Eye (tissue), 1 donor: ENCODE data around the gene KIF26B.

Source experiments
- DNase-seq: peaks from one replicate; pipeline ENCODE4 v3.0.0-alpha.2; 2015

Gene KIF26B

GRCh38 chr1:245363461-245364200 is 208.8 kb downstream of the KIF26B start:
- peak; percentile 46 for DNase-seq

GRCh38 chr1:245365095-245366020 is 210.6 kb downstream of the KIF26B start:
- DNase-seq, result peak; percentile 58

GRCh38 chr1:245366886-245367285 is 212.1 kb downstream of the KIF26B start:
- DNase-seq, result no peak

- no peak for DNase-seq
These were observed 215.5 kb downstream of the KIF26B start for GRCh38 chr1:245370175-245370825.

GRCh38 chr1:245370905-245371581 is 216.3 kb downstream of the KIF26B start:
- peak; percentile 75 for DNase-seq

GRCh38 chr1:245373131-245373530 is 218.3 kb downstream of the KIF26B start:
- DNase-seq, result no peak

GRCh38 chr1:245375789-245376460 is 221.1 kb downstream of the KIF26B start:
- peak; percentile 42 for DNase-seq

GRCh38 chr1:245377854-245378253 is 223.1 kb downstream of the KIF26B start:
- no peak for DNase-seq

GRCh38 chr1:245378311-245378722 is 223.5 kb downstream of the KIF26B start:
- no peak for DNase-seq

- no peak for DNase-seq
These were observed 224.0 kb downstream of the KIF26B start for GRCh38 chr1:245378745-245379144.

- DNase-seq, result peak; percentile 74
These were observed 226.2 kb downstream of the KIF26B start for GRCh38 chr1:245380790-245381535.

GRCh38 chr1:245382981-245383380 is 228.2 kb downstream of the KIF26B start:
- no peak for DNase-seq

- DNase-seq, result no peak
These were observed 228.9 kb downstream of the KIF26B start for GRCh38 chr1:245383396-245384330.

GRCh38 chr1:245386297-245386971 is 231.6 kb downstream of the KIF26B start:
- DNase-seq, result no peak

GRCh38 chr1:245388687-245389086 is 233.9 kb downstream of the KIF26B start:
- DNase-seq, result no peak

- no peak for DNase-seq
These were observed 235.1 kb downstream of the KIF26B start for GRCh38 chr1:245389873-245390272.

- no peak for DNase-seq
These were observed 236.2 kb downstream of the KIF26B start for GRCh38 chr1:245390975-245391374.

- DNase-seq, result no peak
These were observed 238.9 kb downstream of the KIF26B start for GRCh38 chr1:245393694-245394093.

GRCh38 chr1:245395680-245396079 is 240.9 kb downstream of the KIF26B start:
- DNase-seq, result no peak

GRCh38 chr1:245396615-245397014 is 241.8 kb downstream of the KIF26B start:
- no peak for DNase-seq
